AG09319 (cell line): ENCODE data around the gene DOK6.

ENCODE experiments used
- DNase-seq: peaks from one replicate; pipeline ENCODE4 v3.0.0-alpha.2; 2010; ENCODE audit warnings: low read depth; ENCODE audit errors: extremely low read depth
- TF ChIP-seq, protein P1 (sequence below): IDR thresholded peaks from 2 replicates; pipeline ENCODE4 v1.5.1; 2011; ENCODE audit warnings: low read depth, mild to moderate bottlenecking, inconsistent platforms, low read length, moderate library complexity

DOK6 gene

GRCh38 chr18:69865776-69866175 is 465.1 kb downstream of the DOK6 start:
- DNase-seq = peak; percentile 4
- TF ChIP-seq, protein P1, sequence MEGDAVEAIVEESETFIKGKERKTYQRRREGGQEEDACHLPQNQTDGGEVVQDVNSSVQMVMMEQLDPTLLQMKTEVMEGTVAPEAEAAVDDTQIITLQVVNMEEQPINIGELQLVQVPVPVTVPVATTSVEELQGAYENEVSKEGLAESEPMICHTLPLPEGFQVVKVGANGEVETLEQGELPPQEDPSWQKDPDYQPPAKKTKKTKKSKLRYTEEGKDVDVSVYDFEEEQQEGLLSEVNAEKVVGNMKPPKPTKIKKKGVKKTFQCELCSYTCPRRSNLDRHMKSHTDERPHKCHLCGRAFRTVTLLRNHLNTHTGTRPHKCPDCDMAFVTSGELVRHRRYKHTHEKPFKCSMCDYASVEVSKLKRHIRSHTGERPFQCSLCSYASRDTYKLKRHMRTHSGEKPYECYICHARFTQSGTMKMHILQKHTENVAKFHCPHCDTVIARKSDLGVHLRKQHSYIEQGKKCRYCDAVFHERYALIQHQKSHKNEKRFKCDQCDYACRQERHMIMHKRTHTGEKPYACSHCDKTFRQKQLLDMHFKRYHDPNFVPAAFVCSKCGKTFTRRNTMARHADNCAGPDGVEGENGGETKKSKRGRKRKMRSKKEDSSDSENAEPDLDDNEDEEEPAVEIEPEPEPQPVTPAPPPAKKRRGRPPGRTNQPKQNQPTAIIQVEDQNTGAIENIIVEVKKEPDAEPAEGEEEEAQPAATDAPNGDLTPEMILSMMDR = no peak

- no peak for DNase-seq
- TF ChIP-seq, protein P1 = no peak
Measured at GRCh38 chr18:69866212-69866611, 465.5 kb downstream of the DOK6 start.

- DNase-seq = no peak
- TF ChIP-seq, protein P1 = no peak
Measured at GRCh38 chr18:69870736-69871135, 470.0 kb downstream of the DOK6 start.

GRCh38 chr18:69871363-69871762 is 470.7 kb downstream of the DOK6 start:
- TF ChIP-seq, protein P1 = no peak
- no peak for DNase-seq

DNA sequence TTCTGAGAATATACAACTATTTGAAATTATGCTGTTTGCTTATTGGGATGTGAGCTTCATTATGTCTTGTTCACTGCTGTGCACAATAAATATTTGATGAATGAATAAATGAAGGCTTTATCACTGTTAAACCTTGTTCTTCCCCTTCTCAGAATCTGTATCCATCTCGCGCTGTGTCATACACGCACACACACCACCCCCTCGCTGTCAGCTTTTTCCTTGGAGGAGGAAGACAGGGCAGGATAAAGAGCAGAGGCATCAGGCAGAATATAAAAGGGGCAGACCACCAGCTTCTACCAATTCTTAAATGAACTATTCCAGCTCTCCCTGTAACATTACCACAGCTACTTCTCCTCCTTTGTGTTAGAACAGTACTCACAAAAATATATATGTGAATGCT is 472.0 kb downstream of the DOK6 start:
- TF ChIP-seq, protein P1 = no peak
- DNase-seq = no peak

DNA sequence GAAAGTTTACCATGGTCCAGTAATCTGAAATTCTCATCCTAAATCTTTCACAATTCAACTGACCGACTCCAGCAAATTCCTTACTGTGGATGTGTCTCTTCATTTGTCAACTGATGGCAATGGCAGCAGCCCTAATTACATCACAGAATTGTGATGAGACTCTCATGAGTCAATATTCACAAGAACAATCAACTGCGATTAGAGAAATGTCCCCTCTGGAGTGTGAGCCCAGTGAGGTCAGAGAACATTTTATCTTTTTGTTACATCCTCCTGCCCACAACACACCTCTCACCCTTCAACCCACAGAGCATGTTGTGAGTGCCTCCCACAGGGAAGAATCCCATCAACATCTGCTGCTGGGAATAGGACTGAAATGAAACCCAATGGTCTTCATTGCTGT is 473.4 kb downstream of the DOK6 start:
- no peak for DNase-seq
- TF ChIP-seq, protein P1 = no peak

DNA sequence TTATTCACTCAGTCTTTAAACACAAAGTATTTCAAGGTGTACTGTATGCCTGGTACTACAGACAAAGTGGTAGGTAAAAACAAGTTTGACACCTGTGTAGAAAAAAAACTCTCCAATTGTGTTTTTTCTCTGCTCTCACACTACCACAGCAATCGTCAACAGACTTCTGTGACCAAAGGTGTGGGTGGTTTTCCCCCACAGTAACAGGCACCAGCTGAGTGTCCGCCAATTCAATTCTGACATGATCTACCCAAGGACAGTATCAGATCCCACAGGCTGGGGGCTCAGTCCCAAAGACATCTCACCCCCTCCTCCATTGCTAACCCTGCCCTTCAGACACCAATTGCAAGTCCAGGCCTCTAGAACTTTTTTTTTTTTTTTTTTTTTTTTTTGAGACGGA is 475.8 kb downstream of the DOK6 start:
- DNase-seq = no peak
- TF ChIP-seq, protein P1 = no peak
